GM23338 (cell line): ENCODE results near the gene LDHB. TPM values are rescaled to one million over a fixed set of nuclear protein-coding genes. Genes with fewer than 3 reads are reported as not detected.

ENCODE experiments used
- ATAC-seq: fragments of 200-7000 bp; cut with Tn5 transposase; 3 replicates; pipeline ENCODE4 v1.9.1; 2020
- DNase-seq: peaks from one replicate; pipeline ENCODE4 v3.0.0-alpha.2; 2015; ENCODE audit warnings: low spot score
- H2AFZ ChIP-seq: fragments of 200-600 bp; sonication (generic); 2 replicates; pipeline ENCODE4 v1.8.0; 2016; ENCODE audit warnings: antibody characterized with exemption, mild to moderate bottlenecking, moderate library complexity
- H3F3A ChIP-seq: fragments of 200-600 bp; sonication (generic); replicated peaks from 2 replicates; pipeline ENCODE4 v1.8.0; 2017; ENCODE audit warnings: antibody characterized with exemption, mixed run types, low read depth
- H3K27ac ChIP-seq: fragments of 200-600 bp; sonication (generic); 2 replicates; pipeline ENCODE4 v1.6.1; 2016; ENCODE audit warnings: low read depth
- H3K27me3 ChIP-seq: fragments of 200-600 bp; sonication (generic); 2 replicates; pipeline ENCODE4 v1.8.0; 2016; ENCODE audit warnings: mild to moderate bottlenecking, mixed run types, moderate library complexity; ENCODE audit not compliant: insufficient read depth
- H3K36me3 ChIP-seq: fragments of 200-600 bp; sonication (generic); 2 replicates; pipeline ENCODE4 v1.8.0; 2016; ENCODE audit warnings: mild to moderate bottlenecking; ENCODE audit not compliant: insufficient read depth
- H3K4me1 ChIP-seq: fragments of 200-600 bp; sonication (generic); 2 replicates; pipeline ENCODE4 v1.8.0; 2016; ENCODE audit warnings: mild to moderate bottlenecking, moderate library complexity; ENCODE audit not compliant: insufficient read depth
- H3K4me2 ChIP-seq: fragments of 200-600 bp; sonication (generic); 2 replicates; pipeline ENCODE4 v1.7.1; 2017; ENCODE audit warnings: mixed run types
- H3K4me3 ChIP-seq: fragments of 200-600 bp; sonication (generic); 2 replicates; pipeline ENCODE4 v1.6.1; 2016; ENCODE audit warnings: mixed run types
- H3K79me2 ChIP-seq: fragments of 200-600 bp; sonication (generic); replicated peaks from 2 replicates; pipeline ENCODE4 v1.8.0; 2017; ENCODE audit warnings: mild to moderate bottlenecking; ENCODE audit not compliant: insufficient read depth
- H3K9me2 ChIP-seq: fragments of 200-600 bp; sonication (generic); 2 replicates; pipeline ENCODE4 v1.8.0; 2017; ENCODE audit not compliant: insufficient read depth
- H4K20me1 ChIP-seq: fragments of 200-600 bp; sonication (generic); replicated peaks from 2 replicates; pipeline ENCODE4 v1.8.0; 2017; ENCODE audit warnings: mild to moderate bottlenecking; ENCODE audit not compliant: insufficient read depth
- H3K27ac Mint-ChIP-seq: 2 replicates; pipeline ENCODE4 v1.8.0; 2020; ENCODE audit warnings: inconsistent platforms, mild to moderate bottlenecking, moderate library complexity, mixed read lengths
- H3K27me3 Mint-ChIP-seq: 3 replicates; pipeline ENCODE4 v1.8.0; 2022; ENCODE audit warnings: low read depth, mild to moderate bottlenecking, moderate library complexity, mixed read lengths, inconsistent platforms; ENCODE audit not compliant: insufficient read depth, poor library complexity
- H3K36me3 Mint-ChIP-seq: 3 replicates; pipeline ENCODE4 v1.8.0; 2021; ENCODE audit warnings: low read depth, mild to moderate bottlenecking, inconsistent platforms, moderate library complexity, mixed read lengths
- H3K4me1 Mint-ChIP-seq: 3 replicates; pipeline ENCODE4 v1.8.0; 2020; ENCODE audit warnings: mild to moderate bottlenecking, inconsistent platforms, mixed read lengths
- H3K4me3 Mint-ChIP-seq: 3 replicates; pipeline ENCODE4 v1.8.0; 2021; ENCODE audit warnings: moderate library complexity, mild to moderate bottlenecking, inconsistent platforms, mixed read lengths
- H3K9me3 Mint-ChIP-seq: 3 replicates; pipeline ENCODE4 v1.8.0; 2020; ENCODE audit warnings: moderate library complexity, mild to moderate bottlenecking, inconsistent platforms, mixed read lengths
- CREB1 ChIP-seq: fragments of 250-450 bp; sonication (Bioruptor Pico); IDR thresholded peaks from 2 replicates; pipeline ENCODE4 v1.5.0; 2020; ENCODE audit warnings: low read depth, mild to moderate bottlenecking, moderate library complexity
- CTCF ChIP-seq, 2 experiments: fragments of 200-600 bp in 1 of 2; sonication (generic) in 1 of 2; conservative IDR thresholded peaks; 2 replicates each; pipeline versions ENCODE4 v1.5.1 to v1.6.1; 2016 to 2017; ENCODE audit warnings: antibody characterized with exemption in 2 of 2, low read depth in 2 of 2, mild to moderate bottlenecking in 2 of 2, moderate library complexity in 1 of 2
- EZH2 ChIP-seq: fragments of 200-600 bp; sonication (generic); IDR thresholded peaks from one replicate; pipeline ENCODE4 v1.8.0; 2017; ENCODE audit warnings: antibody characterized with exemption, mild to moderate bottlenecking, low read depth; ENCODE audit not compliant: unreplicated experiment
- EZH2phosphoT487 ChIP-seq: fragments of 200-600 bp; sonication (generic); IDR thresholded peaks from one replicate; pipeline ENCODE4 v1.8.1; 2018; ENCODE audit warnings: antibody characterized with exemption; ENCODE audit not compliant: unreplicated experiment
- JUNB ChIP-seq: IDR thresholded peaks from one replicate; pipeline ENCODE4 v1.6.1; 2016; ENCODE audit warnings: antibody characterized with exemption; ENCODE audit not compliant: unreplicated experiment
- NANOG ChIP-seq: IDR thresholded peaks from 2 replicates; pipeline ENCODE4 v1.6.1; 2016; ENCODE audit warnings: antibody characterized with exemption, borderline replicate concordance
- POLR2AphosphoS5 ChIP-seq: IDR thresholded peaks from 2 replicates; pipeline ENCODE4 v1.6.1; 2016; ENCODE audit warnings: antibody characterized with exemption, low read depth
- STAT1 ChIP-seq: IDR thresholded peaks from one replicate; pipeline ENCODE4 v1.6.1; 2016; ENCODE audit warnings: antibody characterized with exemption; ENCODE audit not compliant: unreplicated experiment
- ZNF114 ChIP-seq: fragments of 250-450 bp; sonication (Bioruptor Pico); IDR thresholded peaks from 2 replicates; pipeline ENCODE4 v1.5.0; 2020; ENCODE audit warnings: mild to moderate bottlenecking, moderate library complexity
- ZNF331 ChIP-seq: fragments of 250-450 bp; sonication (Bioruptor Pico); IDR thresholded peaks from 2 replicates; pipeline ENCODE4 v1.5.0; 2020; ENCODE audit warnings: low read depth, mild to moderate bottlenecking, moderate library complexity
- polyA plus RNA-seq: library from polyadenylated mRNA; unstranded; fragments of >200 nt; fragmentation: Nextera tagmentation; extraction: Ambion mirVana; gene quantifications from 2 replicates; pipeline ENCODE4 v1.2.1, GENCODE V29; 2016
- total RNA-seq: library from RNA; depleted of rRNA; stranded (reverse); fragments of >200 nt; shearing (Covaris generic); gene quantifications from 2 replicates; pipeline ENCODE4 v1.2.3, GENCODE V29; 2014
- TF ChIP-seq, protein P1 (sequence below): IDR thresholded peaks from 2 replicates; pipeline ENCODE4 v1.6.1; 2016; ENCODE audit warnings: antibody characterized with exemption
- TF ChIP-seq, protein P2 (sequence below): IDR thresholded peaks from one replicate; pipeline ENCODE4 v1.6.1; 2018; ENCODE audit warnings: antibody characterized with exemption; ENCODE audit not compliant: unreplicated experiment
- TF ChIP-seq, protein P3 (sequence below): fragments of 250-450 bp; sonication (Bioruptor Pico); IDR thresholded peaks from 2 replicates; pipeline ENCODE4 v1.5.0; 2020; ENCODE audit warnings: mild to moderate bottlenecking, moderate library complexity

Gene LDHB
- total and polyA plus RNA-seq, 2 experiments from 2014 or later = 1,537 to 1,990 TPM

DNA sequence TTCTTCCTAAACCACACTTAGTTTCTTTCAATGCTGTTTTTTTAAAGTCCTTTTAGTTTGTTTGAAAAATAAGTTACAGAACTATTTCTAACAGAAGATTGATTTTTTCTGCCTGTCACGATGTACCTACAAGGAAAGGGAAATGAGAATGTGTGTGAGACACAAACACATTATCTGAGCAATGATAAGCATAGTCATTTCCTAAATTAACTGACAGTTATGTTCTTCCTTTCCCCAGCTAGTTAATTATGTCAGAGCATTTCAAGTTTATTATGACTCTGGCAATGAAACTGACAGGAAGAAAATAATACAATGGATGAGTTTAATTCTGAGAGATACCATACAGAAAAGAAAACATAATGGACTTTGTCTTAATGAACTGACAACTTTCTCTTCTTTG is 21.3 kb upstream of the LDHB start:
- H3K4me2 ChIP-seq = no peak overlapping the region
- no peak for ATAC-seq
- no peak overlapping the region for H3K4me3 Mint-ChIP-seq
- H3F3A ChIP-seq = no peaks in the 10 kb centered on the region
- TF ChIP-seq, protein P1, sequence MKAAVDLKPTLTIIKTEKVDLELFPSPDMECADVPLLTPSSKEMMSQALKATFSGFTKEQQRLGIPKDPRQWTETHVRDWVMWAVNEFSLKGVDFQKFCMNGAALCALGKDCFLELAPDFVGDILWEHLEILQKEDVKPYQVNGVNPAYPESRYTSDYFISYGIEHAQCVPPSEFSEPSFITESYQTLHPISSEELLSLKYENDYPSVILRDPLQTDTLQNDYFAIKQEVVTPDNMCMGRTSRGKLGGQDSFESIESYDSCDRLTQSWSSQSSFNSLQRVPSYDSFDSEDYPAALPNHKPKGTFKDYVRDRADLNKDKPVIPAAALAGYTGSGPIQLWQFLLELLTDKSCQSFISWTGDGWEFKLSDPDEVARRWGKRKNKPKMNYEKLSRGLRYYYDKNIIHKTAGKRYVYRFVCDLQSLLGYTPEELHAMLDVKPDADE = no peak
- TF ChIP-seq ZNF331 (CRISPR knock-in tag) (no peak), CREB1 (no peak), ZNF114 (no peak), POLR2AphosphoS5 (no peak), STAT1 (no peak), EZH2 (no peak), CTCF (conservative IDR thresholded peaks at IDR 0.05; ENCODE audit: low read depth in 2 of 2) (no peak), NANOG (no peak), JUNB (no peak), EZH2phosphoT487 (no peak)
- TF ChIP-seq, protein P2, sequence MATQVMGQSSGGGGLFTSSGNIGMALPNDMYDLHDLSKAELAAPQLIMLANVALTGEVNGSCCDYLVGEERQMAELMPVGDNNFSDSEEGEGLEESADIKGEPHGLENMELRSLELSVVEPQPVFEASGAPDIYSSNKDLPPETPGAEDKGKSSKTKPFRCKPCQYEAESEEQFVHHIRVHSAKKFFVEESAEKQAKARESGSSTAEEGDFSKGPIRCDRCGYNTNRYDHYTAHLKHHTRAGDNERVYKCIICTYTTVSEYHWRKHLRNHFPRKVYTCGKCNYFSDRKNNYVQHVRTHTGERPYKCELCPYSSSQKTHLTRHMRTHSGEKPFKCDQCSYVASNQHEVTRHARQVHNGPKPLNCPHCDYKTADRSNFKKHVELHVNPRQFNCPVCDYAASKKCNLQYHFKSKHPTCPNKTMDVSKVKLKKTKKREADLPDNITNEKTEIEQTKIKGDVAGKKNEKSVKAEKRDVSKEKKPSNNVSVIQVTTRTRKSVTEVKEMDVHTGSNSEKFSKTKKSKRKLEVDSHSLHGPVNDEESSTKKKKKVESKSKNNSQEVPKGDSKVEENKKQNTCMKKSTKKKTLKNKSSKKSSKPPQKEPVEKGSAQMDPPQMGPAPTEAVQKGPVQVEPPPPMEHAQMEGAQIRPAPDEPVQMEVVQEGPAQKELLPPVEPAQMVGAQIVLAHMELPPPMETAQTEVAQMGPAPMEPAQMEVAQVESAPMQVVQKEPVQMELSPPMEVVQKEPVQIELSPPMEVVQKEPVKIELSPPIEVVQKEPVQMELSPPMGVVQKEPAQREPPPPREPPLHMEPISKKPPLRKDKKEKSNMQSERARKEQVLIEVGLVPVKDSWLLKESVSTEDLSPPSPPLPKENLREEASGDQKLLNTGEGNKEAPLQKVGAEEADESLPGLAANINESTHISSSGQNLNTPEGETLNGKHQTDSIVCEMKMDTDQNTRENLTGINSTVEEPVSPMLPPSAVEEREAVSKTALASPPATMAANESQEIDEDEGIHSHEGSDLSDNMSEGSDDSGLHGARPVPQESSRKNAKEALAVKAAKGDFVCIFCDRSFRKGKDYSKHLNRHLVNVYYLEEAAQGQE = no peak
- TF ChIP-seq, protein P3, sequence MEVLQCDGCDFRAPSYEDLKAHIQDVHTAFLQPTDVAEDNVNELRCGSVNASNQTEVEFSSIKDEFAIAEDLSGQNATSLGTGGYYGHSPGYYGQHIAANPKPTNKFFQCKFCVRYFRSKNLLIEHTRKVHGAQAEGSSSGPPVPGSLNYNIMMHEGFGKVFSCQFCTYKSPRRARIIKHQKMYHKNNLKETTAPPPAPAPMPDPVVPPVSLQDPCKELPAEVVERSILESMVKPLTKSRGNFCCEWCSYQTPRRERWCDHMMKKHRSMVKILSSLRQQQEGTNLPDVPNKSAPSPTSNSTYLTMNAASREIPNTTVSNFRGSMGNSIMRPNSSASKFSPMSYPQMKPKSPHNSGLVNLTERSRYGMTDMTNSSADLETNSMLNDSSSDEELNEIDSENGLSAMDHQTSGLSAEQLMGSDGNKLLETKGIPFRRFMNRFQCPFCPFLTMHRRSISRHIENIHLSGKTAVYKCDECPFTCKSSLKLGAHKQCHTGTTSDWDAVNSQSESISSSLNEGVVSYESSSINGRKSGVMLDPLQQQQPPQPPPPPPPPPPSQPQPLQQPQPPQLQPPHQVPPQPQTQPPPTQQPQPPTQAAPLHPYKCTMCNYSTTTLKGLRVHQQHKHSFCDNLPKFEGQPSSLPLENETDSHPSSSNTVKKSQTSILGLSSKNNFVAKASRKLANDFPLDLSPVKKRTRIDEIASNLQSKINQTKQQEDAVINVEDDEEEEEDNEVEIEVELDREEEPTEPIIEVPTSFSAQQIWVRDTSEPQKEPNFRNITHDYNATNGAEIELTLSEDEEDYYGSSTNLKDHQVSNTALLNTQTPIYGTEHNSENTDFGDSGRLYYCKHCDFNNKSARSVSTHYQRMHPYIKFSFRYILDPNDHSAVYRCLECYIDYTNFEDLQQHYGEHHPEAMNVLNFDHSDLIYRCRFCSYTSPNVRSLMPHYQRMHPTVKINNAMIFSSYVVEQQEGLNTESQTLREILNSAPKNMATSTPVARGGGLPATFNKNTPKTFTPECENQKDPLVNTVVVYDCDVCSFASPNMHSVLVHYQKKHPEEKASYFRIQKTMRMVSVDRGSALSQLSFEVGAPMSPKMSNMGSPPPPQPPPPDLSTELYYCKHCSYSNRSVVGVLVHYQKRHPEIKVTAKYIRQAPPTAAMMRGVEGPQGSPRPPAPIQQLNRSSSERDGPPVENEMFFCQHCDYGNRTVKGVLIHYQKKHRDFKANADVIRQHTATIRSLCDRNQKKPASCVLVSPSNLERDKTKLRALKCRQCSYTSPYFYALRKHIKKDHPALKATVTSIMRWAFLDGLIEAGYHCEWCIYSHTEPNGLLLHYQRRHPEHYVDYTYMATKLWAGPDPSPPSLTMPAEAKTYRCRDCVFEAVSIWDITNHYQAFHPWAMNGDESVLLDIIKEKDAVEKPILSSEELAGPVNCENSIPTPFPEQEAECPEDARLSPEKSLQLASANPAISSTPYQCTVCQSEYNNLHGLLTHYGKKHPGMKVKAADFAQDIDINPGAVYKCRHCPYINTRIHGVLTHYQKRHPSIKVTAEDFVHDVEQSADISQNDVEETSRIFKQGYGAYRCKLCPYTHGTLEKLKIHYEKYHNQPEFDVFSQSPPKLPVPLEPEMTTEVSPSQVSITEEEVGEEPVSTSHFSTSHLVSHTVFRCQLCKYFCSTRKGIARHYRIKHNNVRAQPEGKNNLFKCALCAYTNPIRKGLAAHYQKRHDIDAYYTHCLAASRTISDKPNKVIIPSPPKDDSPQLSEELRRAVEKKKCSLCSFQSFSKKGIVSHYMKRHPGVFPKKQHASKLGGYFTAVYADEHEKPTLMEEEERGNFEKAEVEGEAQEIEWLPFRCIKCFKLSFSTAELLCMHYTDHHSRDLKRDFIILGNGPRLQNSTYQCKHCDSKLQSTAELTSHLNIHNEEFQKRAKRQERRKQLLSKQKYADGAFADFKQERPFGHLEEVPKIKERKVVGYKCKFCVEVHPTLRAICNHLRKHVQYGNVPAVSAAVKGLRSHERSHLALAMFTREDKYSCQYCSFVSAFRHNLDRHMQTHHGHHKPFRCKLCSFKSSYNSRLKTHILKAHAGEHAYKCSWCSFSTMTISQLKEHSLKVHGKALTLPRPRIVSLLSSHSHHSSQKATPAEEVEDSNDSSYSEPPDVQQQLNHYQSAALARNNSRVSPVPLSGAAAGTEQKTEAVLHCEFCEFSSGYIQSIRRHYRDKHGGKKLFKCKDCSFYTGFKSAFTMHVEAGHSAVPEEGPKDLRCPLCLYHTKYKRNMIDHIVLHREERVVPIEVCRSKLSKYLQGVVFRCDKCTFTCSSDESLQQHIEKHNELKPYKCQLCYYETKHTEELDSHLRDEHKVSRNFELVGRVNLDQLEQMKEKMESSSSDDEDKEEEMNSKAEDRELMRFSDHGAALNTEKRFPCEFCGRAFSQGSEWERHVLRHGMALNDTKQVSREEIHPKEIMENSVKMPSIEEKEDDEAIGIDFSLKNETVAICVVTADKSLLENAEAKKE = no peak
- H3K27me3 ChIP-seq = no peaks in the 10 kb centered on the region
- H3K36me3 ChIP-seq = no peaks in the 10 kb centered on the region
- H3K4me1 Mint-ChIP-seq = no peaks in the 10 kb centered on the region
- no peaks in the 10 kb centered on the region for H3K9me3 Mint-ChIP-seq
- no peaks in the 10 kb centered on the region for H3K4me1 ChIP-seq
- no peak overlapping the region for H3K27ac Mint-ChIP-seq
- no peaks in the 10 kb centered on the region for H3K36me3 Mint-ChIP-seq
- no peaks in the 10 kb centered on the region for H4K20me1 ChIP-seq
- no peaks in the 10 kb centered on the region for H3K79me2 ChIP-seq
- no peaks in the 10 kb centered on the region; the same call in 1 of the 2 replicates for H3K9me2 ChIP-seq
- no peak for DNase-seq
- H2AFZ ChIP-seq = no peak overlapping the region
- peaks cover 6% of the 10 kb centered on the region for H3K27me3 Mint-ChIP-seq
- H3K27ac ChIP-seq = no peak overlapping the region
- H3K4me3 ChIP-seq = no peak overlapping the region
